H1 (cell line): ENCODE measurements around the gene SLC46A3. TPM values are rescaled to one million over a fixed set of nuclear protein-coding genes. Genes with fewer than 3 reads are reported as not detected.

Experiments
- CTCF ChIA-PET: fragments of 300-600 bp; sonication (Branson Sonifier 250); formaldehyde crosslinking; loops from one replicate; lab custom pipeline; 2021; ENCODE audit not compliant: partially characterized antibody; lab: Charles Lee
- POLR2A ChIA-PET: fragments of 300-600 bp; sonication (Branson Sonifier 250); formaldehyde crosslinking; loops from one replicate; lab custom pipeline; 2021; ENCODE audit warnings: inconsistent platforms; ENCODE audit not compliant: partially characterized antibody; lab: Charles Lee
- DNase-seq, 2 experiments: peaks; one replicate each; pipeline versions ENCODE4 v3.0.0 to v3.0.0-alpha.2; 2010 to 2022; ENCODE audit warnings: low spot score in 2 of 2, low read depth in 1 of 2, mixed read lengths in 1 of 2
- FAIRE-seq: peaks from 2 replicates; lab custom pipeline; 2011; peaks lifted over from hg19 to GRCh38; lab: Jason Lieb, UNC
- H2AFZ ChIP-seq: 2 replicates; pipeline ENCODE4 v1.8.1; 2012; ENCODE audit warnings: low read length, inconsistent platforms
- H2AK5ac ChIP-seq: 2 replicates; pipeline ENCODE4 v1.6.1; 2013; ENCODE audit warnings: low read depth, low read length
- H2BK120ac ChIP-seq: replicated peaks from 2 replicates; pipeline ENCODE3; 2013; ENCODE audit warnings: low read depth, low read length, inconsistent platforms
- H2BK12ac ChIP-seq: 2 replicates; pipeline ENCODE4 v1.6.1; 2013; ENCODE audit warnings: low read depth, low read length
- H2BK15ac ChIP-seq: 2 replicates; pipeline ENCODE4 v1.6.1; 2013; ENCODE audit warnings: low read length
- H2BK20ac ChIP-seq: 2 replicates; pipeline ENCODE4 v1.6.1; 2013; ENCODE audit warnings: low read length
- H2BK5ac ChIP-seq: 2 replicates; pipeline ENCODE4 v1.6.1; 2013; ENCODE audit warnings: low read depth, low read length
- H3K14ac ChIP-seq: 2 replicates; pipeline ENCODE4 v1.6.1; 2013; ENCODE audit warnings: inconsistent platforms; ENCODE audit not compliant: insufficient read length
- H3K18ac ChIP-seq: 2 replicates; pipeline ENCODE4 v1.6.1; 2013; ENCODE audit warnings: low read length; ENCODE audit errors: extremely low read depth
- H3K23ac ChIP-seq: 2 replicates; pipeline ENCODE4 v1.6.1; 2013; ENCODE audit warnings: inconsistent platforms; ENCODE audit not compliant: insufficient read length
- H3K23me2 ChIP-seq: 2 replicates; pipeline ENCODE4 v1.6.1; 2013; ENCODE audit warnings: low read depth, low read length
- H3K27ac ChIP-seq: 2 replicates; pipeline ENCODE4 v1.6.1; 2011; ENCODE audit warnings: low read depth, low read length, inconsistent platforms
- H3K27me3 ChIP-seq, 4 experiments: replicated peaks in 1 of 4; 1 replicate in 1 of 4; 2 replicates in 3 of 4; pipeline versions ENCODE4 v1.6.1 to v1.8.1; 2011 to 2013; ENCODE audit warnings: low read length in 3 of 4, mild to moderate bottlenecking in 3 of 4, inconsistent platforms in 2 of 4, mixed read lengths in 2 of 4, moderate library complexity in 1 of 4; ENCODE audit not compliant: control insufficient read depth in 3 of 4, insufficient read depth in 3 of 4; ENCODE audit errors: extremely low read depth in 1 of 4
- H3K36me3 ChIP-seq, 4 experiments: 2 replicates each; pipeline versions ENCODE4 v1.6.1 to v1.8.1; 2011 to 2013; ENCODE audit warnings: mild to moderate bottlenecking in 4 of 4, low read length in 3 of 4, moderate library complexity in 2 of 4, control low read depth in 1 of 4, inconsistent platforms in 1 of 4; ENCODE audit not compliant: insufficient read depth in 4 of 4, control insufficient read depth in 2 of 4
- H3K4ac ChIP-seq: replicated peaks from 2 replicates; pipeline ENCODE3; 2013; ENCODE audit warnings: low read length, low read depth, mixed read lengths, inconsistent platforms; ENCODE audit not compliant: insufficient read length
- H3K4me1 ChIP-seq, 4 experiments: replicated peaks in 1 of 4; 1 replicate in 1 of 4; 2 replicates in 3 of 4; pipeline versions ENCODE4 v1.6.1 to v1.8.1; 2011 to 2013; ENCODE audit warnings: low read length in 3 of 4, inconsistent platforms in 2 of 4, mixed read lengths in 1 of 4; ENCODE audit not compliant: insufficient read depth in 4 of 4, control insufficient read depth in 3 of 4
- H3K4me2 ChIP-seq, 2 experiments: 2 replicates each; pipeline versions ENCODE4 v1.6.1 to v1.8.1; 2011 to 2013; ENCODE audit warnings: low read depth in 2 of 2, low read length in 2 of 2, control low read depth in 1 of 2, inconsistent platforms in 1 of 2, mild to moderate bottlenecking in 1 of 2; ENCODE audit not compliant: insufficient read depth in 1 of 2
- H3K4me3 ChIP-seq, 4 experiments: fragments of 200-600, 300-600 bp in 1 of 4; sonication (generic), shearing (Covaris generic), sonication (Bioruptor Twin) in 1 of 4; 2 replicates each; pipeline versions ENCODE4 v1.5.1 to v1.8.1; 2011 to 2016; ENCODE audit warnings: low read length in 4 of 4, low read depth in 3 of 4, control low read depth in 2 of 4, inconsistent platforms in 2 of 4, mild to moderate bottlenecking in 2 of 4, mixed read lengths in 1 of 4, moderate library complexity in 1 of 4; ENCODE audit not compliant: insufficient read depth in 2 of 4; ENCODE audit errors: extremely low read depth in 1 of 4
- H3K56ac ChIP-seq: replicated peaks from 2 replicates; pipeline ENCODE3; 2013; ENCODE audit warnings: low read depth, mild to moderate bottlenecking, mixed read lengths, low read length, inconsistent platforms; ENCODE audit not compliant: insufficient read length
- H3K79me1 ChIP-seq: 2 replicates; pipeline ENCODE4 v1.6.1; 2013; ENCODE audit warnings: low read depth, low read length, control low read depth
- H3K79me2 ChIP-seq, 2 experiments: 2 replicates each; pipeline versions ENCODE4 v1.6.1 to v1.8.1; 2012 to 2013; ENCODE audit warnings: low read length in 2 of 2, mild to moderate bottlenecking in 2 of 2, inconsistent platforms in 1 of 2; ENCODE audit not compliant: insufficient read depth in 2 of 2, control insufficient read depth in 1 of 2
- H3K9ac ChIP-seq, 4 experiments: replicated peaks in 1 of 4; 1 replicate in 1 of 4; 2 replicates in 3 of 4; pipeline versions ENCODE4 v1.6.1 to v1.8.1; 2011 to 2013; ENCODE audit warnings: low read depth in 3 of 4, low read length in 3 of 4, control low read depth in 2 of 4, mild to moderate bottlenecking in 2 of 4, moderate library complexity in 2 of 4, inconsistent platforms in 1 of 4; ENCODE audit errors: extremely low read depth in 1 of 4
- H3K9me3 ChIP-seq, 2 experiments: 2 replicates each; pipeline versions ENCODE4 v1.6.1 to v1.8.1; 2012 to 2013; ENCODE audit warnings: mild to moderate bottlenecking in 2 of 2, moderate library complexity in 2 of 2, control low read depth in 1 of 2, inconsistent platforms in 1 of 2, low read depth in 1 of 2, low read length in 1 of 2, mixed read lengths in 1 of 2; ENCODE audit not compliant: insufficient read depth in 2 of 2
- H4K20me1 ChIP-seq, 2 experiments: replicated peaks in 1 of 2; 2 replicates each; pipeline versions ENCODE3 to v1.8.1; 2011 to 2013; ENCODE audit warnings: inconsistent platforms in 2 of 2, low read length in 2 of 2, mild to moderate bottlenecking in 1 of 2; ENCODE audit not compliant: insufficient read depth in 2 of 2, control insufficient read depth in 1 of 2
- H4K5ac ChIP-seq: 2 replicates; pipeline ENCODE4 v1.6.1; 2013; ENCODE audit warnings: low read length, low read depth, mixed read lengths, inconsistent platforms; ENCODE audit not compliant: insufficient read length
- H4K8ac ChIP-seq: 2 replicates; pipeline ENCODE4 v1.8.0; 2013; ENCODE audit warnings: mild to moderate bottlenecking, moderate library complexity, low read length, inconsistent platforms; ENCODE audit not compliant: insufficient read depth; ENCODE audit errors: extremely low read depth
- H4K91ac ChIP-seq: replicated peaks from 2 replicates; pipeline ENCODE3; 2013; ENCODE audit warnings: low read length, mixed read lengths, inconsistent platforms; ENCODE audit not compliant: insufficient read length
- HDAC6 ChIP-seq: IDR thresholded peaks from one replicate; pipeline ENCODE4 v1.7.1; 2012; ENCODE audit warnings: low read depth, mild to moderate bottlenecking, inconsistent platforms, low read length, moderate library complexity
- WGBS, 2 experiments: shearing (Covaris generic) in 1 of 2; methylation state at CpG; one replicate each; pipeline versions ENCODE4 v1.1.6 to v1.1.7; 2013 to 2015; ENCODE audit warnings: low lambda C conversion rate in 2 of 2, mixed read lengths in 2 of 2, inconsistent platforms in 1 of 2, low coverage in 1 of 2, missing lambda C conversion rate in 1 of 2; ENCODE audit not compliant: insufficient replicate concordance in 2 of 2, insufficient coverage in 1 of 2, insufficient read length in 1 of 2; ENCODE audit errors: extremely low coverage in 1 of 2, missing lambda C conversion rate in 1 of 2; 5-methylcytosine and 5-hydroxymethylcytosine counted together
- polyA plus RNA-seq, 7 experiments: library from polyadenylated mRNA; depleted of rRNA in 3 of 7; stranded (reverse) in 5 of 7; unstranded in 2 of 7; fragments of >200 nt in 5 of 7; fragments of 200-250 nt in 2 of 7; gene quantifications; 1 replicate in 5 of 7; 2 replicates in 1 of 7; 4 replicates in 1 of 7; pipeline versions ENCODE4 v1.2.1 to v1.2.3, GENCODE V29; 2011 to 2013; ENCODE audit warnings: missing spikeins in 2 of 7, mixed read lengths in 2 of 7
- total RNA-seq: library from RNA; stranded (reverse); fragmentation: NEBNext Ultra II Directional; extraction: Animal tissue kit (Norgen Biotek cat#: 25700); gene quantifications from 2 replicates; pipeline ENCODE4 v1.2.1, GENCODE V29; 2021

Gene SLC46A3
- total and polyA plus RNA-seq, 2 of the 8 experiments (the other 6 are each of a cell fraction or from before 2014, with no cell fraction given), result 0.39 to 0.67 TPM

GRCh38 chr13:28751175-28751960 is 32.6 kb upstream of the SLC46A3 start:
- no peak overlapping the region for H3K18ac ChIP-seq
- H3K27ac ChIP-seq, result no peak overlapping the region
- no peak for FAIRE-seq
- no peaks in the 10 kb centered on the region for H3K79me2 ChIP-seq
- no peak overlapping the region for H2BK12ac ChIP-seq
- no peaks in the 10 kb centered on the region for H3K9me3 ChIP-seq
- H3K23ac ChIP-seq, result no peak overlapping the region
- H3K27me3 ChIP-seq, result 0 out of 7 replicates have a peak, but pooled peaks cover 0 to 2% (median 0%) of the 10 kb centered on the region in 4 experiments
- no peak overlapping the region for H3K4me2 ChIP-seq
- H2BK5ac ChIP-seq, result no peak overlapping the region
- ChIA-PET CTCF (interaction anchor here (0.7 to 2.0 kb wide), 2 partner anchors 71 to 403 kb away, joined by 4 to 6 read pairs; no protein-coding TSS in a partner anchor), POLR2A (no interaction called here)
- H3K4me1 ChIP-seq, result peaks cover 4 to 11% (median 6%) of the 10 kb centered on the region in 4 experiments
- no peaks in the 10 kb centered on the region for H3K23me2 ChIP-seq
- 84% methylated on average over 4 of the region's 7 CpGs; no CpG with 5 or more reads in 1 of the 2 experiments for WGBS, 2 experiments
- H3K56ac ChIP-seq, result no peak overlapping the region
- no peaks in the 10 kb centered on the region for H4K20me1 ChIP-seq
- H4K5ac ChIP-seq, result no peak overlapping the region
- no peaks in the 10 kb centered on the region for H3K79me1 ChIP-seq
- H4K91ac ChIP-seq, result no peak overlapping the region
- H2AFZ ChIP-seq, result no peak overlapping the region
- no peak overlapping the region; the same call in 1 of the 2 replicates for H2BK20ac ChIP-seq
- H2BK120ac ChIP-seq, result no peak overlapping the region
- no peak overlapping the region for H3K9ac ChIP-seq
- H3K36me3 ChIP-seq, result no peaks in the 10 kb centered on the region; a peak in 1 of 8 replicates
- no peak overlapping the region for H4K8ac ChIP-seq
- no peak overlapping the region for H3K14ac ChIP-seq
- H2BK15ac ChIP-seq, result no peak overlapping the region
- H3K4ac ChIP-seq, result no peak overlapping the region
- no peak overlapping the region for H2AK5ac ChIP-seq
- H3K4me3 ChIP-seq, result no peak overlapping the region
- DNase-seq, result peak in 1 of 2 experiments; percentile 14
- no peak for TF ChIP-seq HDAC6
